ENCODE results near the gene DAD1. TPM values are rescaled to one million over a fixed set of nuclear protein-coding genes. Genes with fewer than 3 reads are reported as not detected.
"Not testable (repeated sequence)": the region's sequence is repeated elsewhere in the genome, so short reads cannot be mapped to it uniquely, and the experiment has no call there.

The DAD1 gene
- total RNA-seq, 2 donors from 2014 or later: 95.4 to 96.0 TPM

DNA sequence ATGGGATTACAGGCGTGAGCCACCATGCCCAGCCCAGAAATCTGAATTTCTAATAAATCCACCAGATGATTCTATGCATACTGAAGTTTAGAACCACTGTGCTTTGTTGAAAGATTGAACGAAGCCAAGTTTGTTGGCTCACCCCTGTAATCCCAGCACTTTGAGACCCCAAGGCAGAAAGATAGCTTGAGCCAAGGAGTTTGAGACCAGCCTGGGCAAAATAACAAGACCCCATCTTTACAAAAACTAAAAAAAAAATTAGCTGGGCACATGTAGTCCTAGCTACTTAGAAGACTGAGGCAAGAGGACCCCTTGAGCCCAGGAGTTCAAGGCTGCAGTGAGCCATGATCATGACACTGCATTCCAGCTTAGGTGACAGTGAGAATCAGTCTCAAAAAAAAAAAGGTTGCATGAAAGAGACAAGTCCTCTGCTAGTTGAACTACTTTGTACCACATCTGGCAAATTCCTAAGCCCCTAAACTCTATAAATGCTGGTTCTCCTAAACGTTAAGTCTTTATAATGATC lies 7.4 kb upstream of the DAD1 start:
- no peak overlapping the region for H3K4me3 Mint-ChIP-seq
- DNase-seq (no peak), ATAC-seq (no peak)
- no peaks in the 10 kb centered on the region for H3K27me3 Mint-ChIP-seq
- peaks cover 18% of the 10 kb centered on the region for H3K4me1 Mint-ChIP-seq
- no peaks in the 10 kb centered on the region for H3K9me3 ChIP-seq (ENCODE audit: control insufficient read depth, low read length, poor library complexity, severe bottlenecking)
- no peak overlapping the region for H3K27ac Mint-ChIP-seq
- H3K36me3 Mint-ChIP-seq (ENCODE audit: low read depth): no peaks in the 10 kb centered on the region

DNA sequence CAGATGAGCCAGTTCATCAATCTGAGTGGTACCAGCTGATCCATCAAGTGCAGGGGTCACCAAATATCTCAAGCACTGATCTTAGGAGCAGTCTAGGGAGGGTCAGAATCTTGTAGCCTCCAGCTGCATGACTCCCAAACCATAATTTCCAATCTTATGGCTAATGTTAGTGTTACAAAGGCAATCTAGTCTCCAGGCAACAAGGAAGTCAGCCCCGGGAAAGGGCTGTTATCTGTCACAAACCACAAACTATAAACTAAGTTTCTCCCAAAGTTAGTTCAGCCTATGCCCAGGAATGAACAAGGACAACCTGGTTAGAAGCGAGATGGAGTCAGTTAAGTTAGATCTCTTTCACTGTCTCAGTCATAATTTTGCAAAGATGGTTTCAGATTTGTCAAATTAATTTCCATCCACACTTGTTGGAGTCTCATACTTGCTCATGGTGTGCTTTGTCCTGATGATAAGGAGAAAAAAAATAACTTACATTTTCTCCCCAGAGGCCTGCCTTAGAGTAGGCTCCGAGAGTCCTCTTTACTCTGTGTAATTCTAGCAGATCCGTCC lies 5.2 kb upstream of the DAD1 start:
- no peaks in the 10 kb centered on the region for H3K36me3 Mint-ChIP-seq (ENCODE audit: low read depth)
- DNase-seq (no peak), ATAC-seq (no peak)
- H3K4me3 Mint-ChIP-seq: no peak overlapping the region
- no peaks in the 10 kb centered on the region for H3K9me3 ChIP-seq (ENCODE audit: control insufficient read depth, low read length, poor library complexity, severe bottlenecking)
- H3K27ac Mint-ChIP-seq: peak overlapping the region; percentile 19
- no peaks in the 10 kb centered on the region for H3K27me3 Mint-ChIP-seq
- H3K4me1 Mint-ChIP-seq: peaks cover 18% of the 10 kb centered on the region

DNA sequence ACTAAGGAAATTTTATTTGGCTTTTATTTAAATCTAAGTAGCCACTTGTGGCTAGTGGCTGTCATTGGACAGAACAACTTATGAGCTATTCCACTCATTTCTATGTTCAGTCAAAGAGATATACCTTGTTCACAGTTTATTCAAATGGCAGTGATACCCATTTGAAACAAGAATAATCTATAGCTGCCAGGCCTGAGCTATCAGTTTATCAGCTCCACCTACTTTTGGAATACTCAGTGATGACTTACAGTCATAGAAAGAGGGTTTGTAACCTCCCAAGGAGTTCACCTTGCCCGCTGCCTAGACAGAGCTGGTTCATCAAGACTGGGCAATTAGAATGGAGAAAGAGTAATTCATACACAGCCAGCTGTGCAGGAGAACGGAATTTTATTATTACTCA lies 4.6 kb upstream of the DAD1 start:
- H3K27ac Mint-ChIP-seq: no peak overlapping the region
- no peaks in the 10 kb centered on the region for H3K36me3 Mint-ChIP-seq (ENCODE audit: low read depth)
- ATAC-seq: no peak
- H3K4me1 Mint-ChIP-seq: peaks cover 18% of the 10 kb centered on the region
- no peaks in the 10 kb centered on the region for H3K27me3 Mint-ChIP-seq
- no peak for DNase-seq
- H3K9me3 ChIP-seq (ENCODE audit: control insufficient read depth, low read length, poor library complexity, severe bottlenecking): no peaks in the 10 kb centered on the region
- H3K4me3 Mint-ChIP-seq: no peak overlapping the region

DNA sequence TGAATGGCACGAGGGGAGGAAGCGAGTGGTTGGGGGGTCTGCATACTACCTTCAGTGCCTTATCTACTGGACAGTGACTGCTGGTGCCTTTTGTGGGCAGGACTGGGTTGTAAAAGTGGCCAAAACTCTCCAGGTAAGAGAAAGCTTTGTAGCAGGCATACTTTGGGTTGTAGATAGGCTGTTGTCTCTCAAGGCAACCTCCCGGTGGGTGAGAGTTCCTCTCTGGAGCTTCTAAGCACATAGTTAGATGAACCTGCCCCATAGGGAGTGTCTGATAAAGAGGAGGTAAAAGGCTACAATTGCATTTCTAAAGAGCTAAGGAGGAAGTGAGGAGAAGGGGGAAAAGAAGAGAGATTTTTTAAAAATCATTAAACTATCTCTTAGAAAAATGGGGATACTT lies 4.2 kb upstream of the DAD1 start:
- no peak for DNase-seq
- Mint-ChIP-seq H3K27me3 (no peaks in the 10 kb centered on the region), H3K36me3 (ENCODE audit: low read depth) (no peaks in the 10 kb centered on the region), H3K27ac (no peak overlapping the region), H3K4me3 (no peak overlapping the region), H3K4me1 (peaks cover 18% of the 10 kb centered on the region)
- H3K9me3 ChIP-seq (ENCODE audit: control insufficient read depth, low read length, poor library complexity, severe bottlenecking): no peaks in the 10 kb centered on the region
- no peak for ATAC-seq

DNA sequence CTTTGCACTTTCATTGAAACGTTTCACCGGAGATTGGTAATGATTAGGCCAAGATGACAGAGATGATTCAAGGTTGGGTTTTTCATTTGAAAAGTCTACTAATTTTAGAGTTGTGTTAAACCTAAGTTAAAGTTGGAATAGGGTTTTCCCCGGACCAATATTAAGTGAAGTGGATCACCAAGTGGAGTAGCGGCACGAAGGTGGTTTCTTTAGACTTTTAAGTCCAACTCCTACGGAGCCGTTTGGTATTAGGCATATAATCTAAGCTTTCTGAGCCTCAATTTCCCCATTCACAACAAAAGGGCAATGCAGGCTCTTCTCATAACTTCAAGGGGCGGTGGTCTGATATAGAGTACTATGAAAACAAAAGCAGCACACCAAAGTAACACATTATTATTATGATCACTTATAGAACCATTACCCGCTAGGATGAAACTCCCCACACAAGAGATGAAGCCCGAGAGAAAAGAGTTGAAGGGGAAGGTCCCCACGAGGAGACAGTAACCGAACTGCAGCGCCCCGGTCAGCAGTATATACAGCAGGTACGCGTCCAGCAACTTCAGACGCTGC lies 413 bp downstream of the DAD1 start:
- peak overlapping the region; percentile 94 for H3K4me3 Mint-ChIP-seq
- H3K36me3 Mint-ChIP-seq (ENCODE audit: low read depth): peaks cover 4% of the 10 kb centered on the region
- peak overlapping the region; percentile 98 for H3K27ac Mint-ChIP-seq
- no peaks in the 10 kb centered on the region for H3K9me3 ChIP-seq (ENCODE audit: control insufficient read depth, low read length, poor library complexity, severe bottlenecking)
- H3K4me1 Mint-ChIP-seq: peaks cover 54% of the 10 kb centered on the region
- no peaks in the 10 kb centered on the region for H3K27me3 Mint-ChIP-seq
- DNase-seq (no peak), ATAC-seq (no peak)

DNA sequence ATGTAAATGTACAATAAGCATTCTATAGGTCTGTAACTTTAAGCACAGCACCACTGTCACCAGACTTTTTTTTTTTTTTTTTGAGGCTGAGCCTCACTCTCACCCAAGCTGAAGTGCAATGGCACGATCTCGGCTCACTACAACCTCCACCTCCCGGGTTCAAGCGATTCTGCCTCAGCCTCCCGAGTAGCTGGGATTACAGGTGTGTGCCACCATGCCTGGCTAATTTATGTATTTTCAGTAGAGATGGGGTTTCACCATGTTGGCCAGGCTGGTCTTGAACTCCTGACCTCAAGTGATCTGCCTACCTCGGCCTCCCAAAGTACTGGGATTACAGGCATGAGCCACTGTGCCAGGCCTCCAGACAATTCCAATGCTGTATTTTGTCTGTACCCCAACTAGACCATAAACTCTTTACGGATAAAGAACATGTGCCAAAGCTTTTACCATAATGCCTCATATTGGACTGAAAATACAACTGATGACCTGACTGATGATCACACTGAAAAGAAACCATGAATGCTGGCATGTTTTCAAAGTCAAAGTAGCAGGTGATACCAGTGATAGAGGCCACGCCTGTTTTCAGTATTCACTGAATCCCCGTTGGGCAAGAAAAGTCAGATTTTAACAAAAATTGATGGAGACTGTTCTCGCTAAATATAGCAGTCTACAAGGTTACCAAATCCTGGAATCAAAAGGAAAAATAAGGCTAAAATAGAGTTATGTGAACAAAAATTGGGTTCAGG lies 1.2 kb downstream of the DAD1 start:
- not testable (repeated sequence) for DNase-seq; H3K9me3 ChIP-seq (ENCODE audit: control insufficient read depth, low read length, poor library complexity, severe bottlenecking); H3K27me3 Mint-ChIP-seq; ATAC-seq; H3K36me3 Mint-ChIP-seq (ENCODE audit: low read depth)
- Mint-ChIP-seq H3K4me3 (peak overlapping the region; percentile 94), H3K4me1 (peaks cover 61% of the 10 kb centered on the region), H3K27ac (peak overlapping the region; percentile 98)

DNA sequence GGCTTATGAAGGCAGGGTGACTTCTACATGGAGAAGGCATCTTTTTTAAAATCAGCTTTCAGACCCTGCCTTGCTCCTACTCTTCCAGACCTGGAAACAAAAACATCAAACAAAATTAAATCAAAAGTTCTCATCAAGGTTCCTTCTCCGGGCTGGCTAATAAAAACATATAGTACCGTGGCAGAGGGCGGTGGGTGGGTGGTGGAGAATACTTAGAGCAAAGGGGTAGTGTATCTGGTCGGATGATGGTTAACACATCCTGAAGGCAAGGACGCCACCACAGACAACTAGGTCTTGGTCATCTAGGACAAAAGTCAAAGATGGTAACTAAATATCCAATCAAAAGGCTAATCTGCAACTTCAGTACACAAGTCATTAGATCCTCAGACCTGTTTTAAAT lies 1.8 kb downstream of the DAD1 start:
- Mint-ChIP-seq H3K36me3 (ENCODE audit: low read depth) (peaks cover 4% of the 10 kb centered on the region), H3K27me3 (no peaks in the 10 kb centered on the region), H3K4me1 (peaks cover 62% of the 10 kb centered on the region), H3K27ac (peak overlapping the region; percentile 98), H3K4me3 (peak overlapping the region; percentile 56)
- DNase-seq: no peak
- H3K9me3 ChIP-seq (ENCODE audit: control insufficient read depth, low read length, poor library complexity, severe bottlenecking): no peaks in the 10 kb centered on the region
- ATAC-seq: no peak

DNA sequence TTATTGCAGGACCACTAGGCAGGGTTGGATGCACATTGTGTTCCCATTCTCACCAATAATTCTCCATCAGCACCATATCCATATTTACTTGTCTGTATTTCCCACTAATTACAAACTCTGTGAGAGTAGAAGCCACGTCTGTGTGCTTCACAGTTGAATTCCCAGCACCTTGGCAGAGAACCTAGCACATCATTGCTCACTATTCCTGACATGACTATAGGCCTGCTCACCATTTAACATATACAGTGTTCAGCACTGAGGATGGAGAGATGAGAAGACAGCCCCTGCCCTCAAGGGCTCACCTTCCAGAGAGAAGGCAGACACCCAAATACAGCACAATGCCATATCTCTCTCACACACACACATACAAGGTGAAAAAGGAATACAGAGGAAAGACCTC lies 5.0 kb downstream of the DAD1 start:
- Mint-ChIP-seq H3K27me3 (no peaks in the 10 kb centered on the region), H3K4me1 (peaks cover 62% of the 10 kb centered on the region), H3K4me3 (peak overlapping the region; percentile 60), H3K27ac (peak overlapping the region; percentile 98), H3K36me3 (ENCODE audit: low read depth) (peaks cover 4% of the 10 kb centered on the region)
- no peak for DNase-seq
- no peaks in the 10 kb centered on the region for H3K9me3 ChIP-seq (ENCODE audit: control insufficient read depth, low read length, poor library complexity, severe bottlenecking)
- no peak for ATAC-seq

DNA sequence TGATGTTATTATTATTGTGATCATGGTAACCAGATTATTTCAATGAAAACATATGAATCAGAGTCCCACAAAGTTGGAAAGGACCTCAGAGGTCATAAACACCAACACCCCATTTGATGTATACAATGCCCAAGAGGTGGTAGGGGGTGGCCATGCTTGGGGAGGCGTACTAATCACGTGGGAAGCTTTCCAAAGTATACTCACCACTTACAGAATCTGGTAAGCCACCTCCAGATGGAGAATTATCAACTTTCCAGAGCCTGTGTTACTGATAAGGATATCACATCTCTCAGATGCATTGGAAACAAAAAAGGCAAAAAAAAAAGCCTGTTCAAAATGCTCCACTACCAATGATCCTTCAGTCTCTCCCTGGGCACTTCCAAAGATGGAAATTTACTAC lies 8.4 kb downstream of the DAD1 start:
- peaks cover 53% of the 10 kb centered on the region for H3K4me1 Mint-ChIP-seq
- no peak overlapping the region for H3K4me3 Mint-ChIP-seq
- H3K36me3 Mint-ChIP-seq (ENCODE audit: low read depth): peaks cover 1% of the 10 kb centered on the region
- peak overlapping the region; percentile 73 for H3K27ac Mint-ChIP-seq
- no peaks in the 10 kb centered on the region for H3K27me3 Mint-ChIP-seq
- no peaks in the 10 kb centered on the region for H3K9me3 ChIP-seq (ENCODE audit: control insufficient read depth, low read length, poor library complexity, severe bottlenecking)
- DNase-seq (no peak), ATAC-seq (no peak)

DNA sequence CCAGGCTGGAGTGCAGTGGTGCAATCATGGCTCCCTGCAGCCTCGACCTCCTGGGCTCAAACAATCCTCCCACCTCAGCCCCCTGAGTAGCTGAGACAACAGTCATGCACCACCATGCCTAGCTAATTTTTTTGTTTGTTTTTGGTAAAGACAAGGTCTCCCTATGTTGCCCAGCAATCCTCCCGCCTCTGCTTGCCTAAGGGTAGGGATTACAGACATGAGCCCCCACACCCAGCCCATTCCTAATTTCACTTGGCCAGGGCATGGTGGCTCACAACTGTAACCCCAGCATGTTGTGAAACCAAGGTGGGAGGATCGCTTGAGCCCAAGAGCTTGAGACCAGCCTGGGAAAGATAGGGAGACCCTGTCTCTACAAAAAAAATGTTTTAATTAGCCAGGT lies 9.1 kb downstream of the DAD1 start:
- ATAC-seq: no peak
- Mint-ChIP-seq H3K27ac (peak overlapping the region; percentile 73), H3K4me1 (peaks cover 46% of the 10 kb centered on the region), H3K36me3 (ENCODE audit: low read depth) (no peaks in the 10 kb centered on the region), H3K4me3 (no peak overlapping the region), H3K27me3 (no peaks in the 10 kb centered on the region)
- no peak for DNase-seq
- no peaks in the 10 kb centered on the region for H3K9me3 ChIP-seq (ENCODE audit: control insufficient read depth, low read length, poor library complexity, severe bottlenecking)

DNA sequence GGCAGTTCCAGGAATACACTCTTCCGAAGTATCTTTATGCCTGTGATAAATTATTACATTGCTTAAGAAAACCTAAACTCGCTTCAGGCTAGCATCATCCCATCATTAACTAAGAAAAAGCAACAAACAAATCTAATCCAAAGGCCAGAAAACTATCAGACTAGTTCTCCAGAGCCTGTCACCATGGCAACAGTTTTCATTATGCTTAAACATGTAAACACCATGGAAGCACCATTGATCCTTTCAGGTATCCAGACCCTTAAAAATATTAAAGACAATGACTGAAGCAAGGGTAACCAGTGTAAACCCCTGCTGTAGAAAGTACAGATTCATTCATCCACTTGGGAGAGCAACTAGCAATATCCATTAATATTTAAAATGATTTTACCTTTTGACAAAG lies 9.8 kb downstream of the DAD1 start:
- no peak for ATAC-seq
- peaks cover 39% of the 10 kb centered on the region for H3K4me1 Mint-ChIP-seq
- peak overlapping the region; percentile 33 for H3K4me3 Mint-ChIP-seq
- no peak for DNase-seq
- H3K9me3 ChIP-seq (ENCODE audit: control insufficient read depth, low read length, poor library complexity, severe bottlenecking): no peaks in the 10 kb centered on the region
- H3K36me3 Mint-ChIP-seq (ENCODE audit: low read depth): no peaks in the 10 kb centered on the region
- no peaks in the 10 kb centered on the region for H3K27me3 Mint-ChIP-seq
- H3K27ac Mint-ChIP-seq: peak overlapping the region; percentile 73

DNA sequence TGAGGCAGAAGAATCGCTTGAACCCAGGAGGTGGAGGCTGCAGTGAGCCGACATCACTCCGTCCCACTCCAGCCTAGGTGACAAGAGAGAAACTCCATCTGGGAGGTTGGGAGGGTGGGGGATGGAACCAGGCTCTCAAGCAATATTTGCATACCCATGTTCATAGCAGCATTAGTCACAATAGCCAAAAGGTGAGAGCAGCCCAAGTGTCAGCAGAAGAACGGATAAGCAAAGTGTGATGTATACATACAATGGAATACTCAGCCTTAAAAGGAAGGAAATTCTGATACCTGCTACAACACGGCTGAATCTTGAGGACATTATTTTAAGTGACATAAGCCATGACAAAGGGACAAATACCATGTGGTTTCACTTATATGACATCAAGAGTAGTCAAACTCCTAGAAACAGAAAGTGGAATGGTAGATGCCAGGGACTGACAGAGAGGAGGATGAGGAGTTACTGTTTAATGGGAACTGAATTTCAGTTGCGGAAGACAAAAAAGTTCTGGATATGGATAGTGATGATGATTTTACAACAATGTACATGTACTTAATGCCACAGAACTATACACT lies 11.6 kb downstream of the DAD1 start:
- ATAC-seq (no peak), DNase-seq (no peak)
- Mint-ChIP-seq H3K27me3 (no peaks in the 10 kb centered on the region), H3K36me3 (ENCODE audit: low read depth) (no peaks in the 10 kb centered on the region), H3K4me3 (peak overlapping the region; percentile 28), H3K4me1 (peaks cover 25% of the 10 kb centered on the region), H3K27ac (peak overlapping the region; percentile 83)
- H3K9me3 ChIP-seq (ENCODE audit: control insufficient read depth, low read length, poor library complexity, severe bottlenecking): no peaks in the 10 kb centered on the region

DNA sequence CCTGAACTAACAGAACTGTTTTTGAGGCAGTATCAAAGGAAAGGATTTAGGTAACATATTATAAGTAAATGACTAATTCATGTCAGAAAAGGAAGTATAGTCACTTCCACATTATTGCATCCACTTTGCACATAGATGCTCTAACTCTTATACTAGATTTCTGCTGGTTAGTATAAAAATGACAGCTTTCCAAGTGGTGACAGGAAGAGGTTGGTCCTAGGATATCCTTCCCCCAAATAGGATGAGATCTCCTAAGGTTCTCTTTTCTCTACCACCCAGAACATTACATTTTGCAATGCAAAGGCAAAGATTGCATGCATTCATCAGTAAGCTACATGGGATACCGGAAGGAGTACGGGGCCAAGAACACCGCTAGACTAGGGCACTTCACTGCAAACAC lies 15.2 kb downstream of the DAD1 start:
- DNase-seq: no peak
- no peak for ATAC-seq
- peaks cover 26% of the 10 kb centered on the region for H3K4me1 Mint-ChIP-seq
- no peaks in the 10 kb centered on the region for H3K36me3 Mint-ChIP-seq (ENCODE audit: low read depth)
- no peak overlapping the region for H3K27ac Mint-ChIP-seq
- no peaks in the 10 kb centered on the region for H3K9me3 ChIP-seq (ENCODE audit: control insufficient read depth, low read length, poor library complexity, severe bottlenecking)
- no peaks in the 10 kb centered on the region for H3K27me3 Mint-ChIP-seq
- no peak overlapping the region for H3K4me3 Mint-ChIP-seq
